Progenitor cell of endocrine pancreas (in vitro differentiated cells): Measurements from ENCODE around the gene RPL10A. TPM values are rescaled to one million over a fixed set of nuclear protein-coding genes. Genes with fewer than 3 reads are reported as not detected.
A peak's percentile ranks its signal among the peaks of the same experiment; 100 is the strongest.

Source experiments
- DNase-seq: peaks from one replicate; pipeline ENCODE4 v3.0.0; 2021; ENCODE audit warnings: low spot score; ENCODE audit not compliant: unreplicated experiment
- H3K27ac Mint-ChIP-seq: 2 replicates; pipeline ENCODE4 v1.8.0; 2021; ENCODE audit warnings: mild to moderate bottlenecking, moderate library complexity, mixed read lengths
- H3K27me3 Mint-ChIP-seq: 2 replicates; pipeline ENCODE4 v1.8.0; 2021; ENCODE audit warnings: mixed read lengths
- H3K36me3 Mint-ChIP-seq: 2 replicates; pipeline ENCODE4 v1.8.0; 2022; ENCODE audit warnings: mixed read lengths; ENCODE audit not compliant: insufficient read depth
- H3K4me1 Mint-ChIP-seq: 2 replicates; pipeline ENCODE4 v1.8.0; 2021; ENCODE audit warnings: low read depth, mixed read lengths
- H3K4me3 Mint-ChIP-seq: 2 replicates; pipeline ENCODE4 v1.8.0; 2021; ENCODE audit warnings: low read depth, mild to moderate bottlenecking, moderate library complexity, mixed read lengths
- H3K9me3 Mint-ChIP-seq: 2 replicates; pipeline ENCODE4 v1.8.0; 2021; ENCODE audit warnings: low read depth, mixed read lengths
- total RNA-seq: library from RNA; stranded (reverse); gene quantifications from 2 replicates; pipeline ENCODE4 v1.2.1, GENCODE V29; 2021
- TF ChIP-seq, protein P1 (sequence below): fragments of 200-600 bp; sonication (generic); IDR thresholded peaks from one replicate; pipeline ENCODE4 v1.5.0; 2021; ENCODE audit warnings: antibody characterized with exemption, mild to moderate bottlenecking; ENCODE audit not compliant: unreplicated experiment

RPL10A gene
- total RNA-seq, 1 donor from 2014 or later = 1,416 TPM

DNA sequence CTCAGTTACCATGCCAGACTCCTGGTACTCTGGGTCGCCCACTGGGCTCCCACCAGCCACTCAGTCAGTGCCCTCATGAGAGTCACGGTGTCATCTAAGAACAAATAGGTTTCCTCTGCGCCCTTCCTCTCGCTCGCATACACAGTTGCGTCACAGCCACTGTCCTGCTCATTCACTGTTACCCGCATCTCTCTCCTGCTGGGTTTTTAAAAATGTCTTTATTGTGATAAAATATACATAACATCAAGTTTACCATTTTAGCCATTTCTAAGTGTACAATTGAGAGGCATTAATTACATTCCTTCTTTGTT lies 24.7 kb downstream of the RPL10A start:
- H3K4me1 Mint-ChIP-seq = peaks cover 47% of the 10 kb centered on the region
- peak overlapping the region; percentile 37 for H3K27ac Mint-ChIP-seq
- DNase-seq = no peak
- TF ChIP-seq, protein P1, sequence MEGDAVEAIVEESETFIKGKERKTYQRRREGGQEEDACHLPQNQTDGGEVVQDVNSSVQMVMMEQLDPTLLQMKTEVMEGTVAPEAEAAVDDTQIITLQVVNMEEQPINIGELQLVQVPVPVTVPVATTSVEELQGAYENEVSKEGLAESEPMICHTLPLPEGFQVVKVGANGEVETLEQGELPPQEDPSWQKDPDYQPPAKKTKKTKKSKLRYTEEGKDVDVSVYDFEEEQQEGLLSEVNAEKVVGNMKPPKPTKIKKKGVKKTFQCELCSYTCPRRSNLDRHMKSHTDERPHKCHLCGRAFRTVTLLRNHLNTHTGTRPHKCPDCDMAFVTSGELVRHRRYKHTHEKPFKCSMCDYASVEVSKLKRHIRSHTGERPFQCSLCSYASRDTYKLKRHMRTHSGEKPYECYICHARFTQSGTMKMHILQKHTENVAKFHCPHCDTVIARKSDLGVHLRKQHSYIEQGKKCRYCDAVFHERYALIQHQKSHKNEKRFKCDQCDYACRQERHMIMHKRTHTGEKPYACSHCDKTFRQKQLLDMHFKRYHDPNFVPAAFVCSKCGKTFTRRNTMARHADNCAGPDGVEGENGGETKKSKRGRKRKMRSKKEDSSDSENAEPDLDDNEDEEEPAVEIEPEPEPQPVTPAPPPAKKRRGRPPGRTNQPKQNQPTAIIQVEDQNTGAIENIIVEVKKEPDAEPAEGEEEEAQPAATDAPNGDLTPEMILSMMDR = no peak
- H3K4me3 Mint-ChIP-seq = peak overlapping the region; percentile 34
- no peaks in the 10 kb centered on the region for H3K36me3 Mint-ChIP-seq
- no peaks in the 10 kb centered on the region for H3K27me3 Mint-ChIP-seq
- no peaks in the 10 kb centered on the region for H3K9me3 Mint-ChIP-seq

DNA sequence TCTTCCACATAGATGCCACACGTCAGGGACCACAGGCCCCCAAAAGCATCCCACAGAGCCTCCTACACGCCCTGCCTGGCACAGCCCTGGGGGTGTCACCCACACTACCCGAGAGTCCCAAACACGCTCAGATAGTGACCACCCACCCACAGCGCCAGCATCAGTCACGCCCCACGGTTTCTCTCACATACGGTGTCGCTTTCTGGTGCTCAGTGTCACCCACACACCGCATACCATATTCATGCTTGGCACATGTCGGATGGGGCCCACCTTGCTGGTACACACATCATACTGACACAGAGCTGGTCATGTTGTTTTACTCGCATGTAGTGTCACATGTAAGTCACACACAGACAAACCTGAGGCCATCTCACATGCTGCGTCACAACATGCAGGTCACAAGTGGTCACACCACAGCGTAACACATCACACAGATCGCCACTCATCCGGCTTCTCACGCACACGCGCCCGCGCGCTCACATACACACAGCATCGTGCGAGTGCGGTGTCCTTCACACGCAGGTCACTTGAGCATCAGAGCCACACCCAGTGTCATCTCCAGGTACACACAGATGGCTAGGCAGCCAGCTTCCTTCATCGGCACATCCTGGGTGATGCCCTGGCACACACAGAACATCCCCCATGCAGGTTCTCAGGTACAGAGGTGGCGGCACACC lies 25.2 kb downstream of the RPL10A start:
- TF ChIP-seq, protein P1 = no peak
- no peak for DNase-seq
- Mint-ChIP-seq H3K27me3 (peaks cover under 1% of the 10 kb centered on the region), H3K9me3 (no peaks in the 10 kb centered on the region), H3K36me3 (no peaks in the 10 kb centered on the region), H3K4me1 (peaks cover 45% of the 10 kb centered on the region), H3K4me3 (no peak overlapping the region), H3K27ac (peak overlapping the region; percentile 37)

GRCh38 chr6:35494161-35494563 lies 26.0 kb downstream of the RPL10A start:
- TF ChIP-seq, protein P1 = no peak
- no peak overlapping the region for H3K27ac Mint-ChIP-seq
- H3K36me3 Mint-ChIP-seq = no peaks in the 10 kb centered on the region
- peaks cover 49% of the 10 kb centered on the region for H3K4me1 Mint-ChIP-seq
- peak overlapping the region; percentile 8 for H3K4me3 Mint-ChIP-seq
- DNase-seq = no peak
- peaks cover 8% of the 10 kb centered on the region for H3K27me3 Mint-ChIP-seq
- H3K9me3 Mint-ChIP-seq = no peaks in the 10 kb centered on the region

GRCh38 chr6:35495258-35496035 lies 27.2 kb downstream of the RPL10A start:
- Mint-ChIP-seq H3K4me3 (peak overlapping the region; percentile 83), H3K27ac (peak overlapping the region; percentile 96), H3K27me3 (peaks cover 20% of the 10 kb centered on the region), H3K9me3 (no peaks in the 10 kb centered on the region), H3K36me3 (no peaks in the 10 kb centered on the region), H3K4me1 (peaks cover 47% of the 10 kb centered on the region)
- TF ChIP-seq, protein P1 = no peak
- DNase-seq = no peak

DNA sequence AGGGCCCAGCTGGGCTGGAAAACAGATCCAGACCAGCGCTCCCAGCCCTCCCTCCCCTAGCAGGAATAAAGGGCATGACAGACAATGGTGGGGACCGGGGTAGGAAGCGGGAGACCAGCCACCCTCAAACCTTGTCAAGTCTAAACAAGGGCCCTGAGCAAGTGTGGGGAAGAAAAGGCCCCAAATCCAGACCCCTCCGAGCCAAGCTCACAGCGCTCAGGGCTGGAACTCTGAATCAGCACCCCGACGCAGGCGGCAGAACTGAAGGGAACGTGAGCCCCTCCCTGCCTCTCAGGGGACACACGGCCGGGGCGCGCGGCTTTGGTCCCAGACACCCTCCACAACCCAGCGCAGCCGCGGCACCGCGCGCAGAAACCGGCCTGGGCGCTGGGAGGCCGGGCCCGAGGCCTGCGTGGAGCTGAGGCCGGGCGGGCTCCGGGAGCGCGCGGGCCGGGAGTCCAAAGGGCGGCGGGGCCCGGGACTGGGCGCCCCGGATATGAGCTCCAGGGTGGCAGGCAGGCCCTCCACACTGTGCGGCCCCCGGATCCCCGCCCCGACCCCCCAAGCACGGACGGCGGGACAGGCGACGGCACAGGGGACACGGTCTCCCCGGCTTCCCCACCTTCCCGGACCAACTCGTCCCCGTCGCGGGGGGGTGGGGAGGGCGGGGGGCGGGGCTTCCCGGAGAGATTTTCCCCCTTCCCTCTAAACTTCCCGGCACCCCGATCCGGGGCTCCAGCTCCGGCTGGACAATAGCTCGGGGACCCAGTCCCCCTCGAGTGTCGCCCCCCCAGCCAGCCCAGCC lies 28.0 kb downstream of the RPL10A start:
- H3K36me3 Mint-ChIP-seq = no peaks in the 10 kb centered on the region

More for the DNA sequence above, 28.0 kb downstream of the RPL10A start:
- Mint-ChIP-seq H3K27ac (peak overlapping the region; percentile 96), H3K4me1 (peaks cover 39% of the 10 kb centered on the region), H3K9me3 (no peaks in the 10 kb centered on the region), H3K4me3 (peak overlapping the region; percentile 83), H3K27me3 (peaks cover 24% of the 10 kb centered on the region)
- peak; percentile 46 for DNase-seq
- TF ChIP-seq, protein P1 = no peak
